NCI-H345 treated with DMSO at 0.1 percent for 48 hours (cell line): Measurements from ENCODE around the gene MEI1.

ENCODE experiments used
- DNase-seq: peaks from one replicate; lab custom pipeline; 2025; ENCODE audit not compliant: unreplicated experiment; lab: John Stamatoyannopoulos, UW

Gene MEI1

DNA sequence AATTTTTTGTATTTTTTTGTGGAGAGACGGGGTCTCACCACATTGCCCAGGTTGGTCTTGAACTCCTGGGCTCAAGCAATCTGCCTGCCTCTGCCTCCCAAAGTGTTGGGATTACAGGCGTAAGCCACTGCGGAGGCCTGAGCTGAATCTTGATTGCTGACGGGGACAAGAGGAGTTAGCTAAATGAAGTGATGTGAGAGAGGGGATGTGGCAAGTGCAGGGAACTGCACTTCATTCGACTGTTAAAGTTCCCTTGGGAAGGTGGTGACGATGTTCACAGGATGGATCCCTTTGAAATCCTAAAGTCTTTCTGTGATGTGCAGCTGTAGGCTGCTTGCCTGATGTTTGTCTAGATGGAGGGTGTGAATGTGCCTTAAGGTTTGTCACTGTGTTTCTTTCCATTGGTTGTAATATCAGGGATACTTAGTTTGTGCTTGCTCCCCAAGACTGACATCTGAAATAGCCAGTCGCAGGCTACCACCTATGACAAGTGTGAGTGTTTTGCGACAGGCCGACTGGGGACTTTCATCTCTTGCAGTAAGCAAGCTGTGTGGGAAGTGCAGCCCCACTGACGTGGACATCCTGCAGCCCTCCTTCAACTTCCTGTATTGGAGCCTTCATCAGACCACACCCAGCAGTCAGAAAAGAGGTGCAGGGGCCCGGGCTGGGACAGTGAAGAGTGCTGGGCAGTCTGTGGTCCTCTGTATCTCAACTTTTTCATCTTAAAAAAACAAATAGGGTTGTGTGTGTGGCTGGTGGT is 81.6 kb downstream of the MEI1 start:
- no peak for DNase-seq

DNA sequence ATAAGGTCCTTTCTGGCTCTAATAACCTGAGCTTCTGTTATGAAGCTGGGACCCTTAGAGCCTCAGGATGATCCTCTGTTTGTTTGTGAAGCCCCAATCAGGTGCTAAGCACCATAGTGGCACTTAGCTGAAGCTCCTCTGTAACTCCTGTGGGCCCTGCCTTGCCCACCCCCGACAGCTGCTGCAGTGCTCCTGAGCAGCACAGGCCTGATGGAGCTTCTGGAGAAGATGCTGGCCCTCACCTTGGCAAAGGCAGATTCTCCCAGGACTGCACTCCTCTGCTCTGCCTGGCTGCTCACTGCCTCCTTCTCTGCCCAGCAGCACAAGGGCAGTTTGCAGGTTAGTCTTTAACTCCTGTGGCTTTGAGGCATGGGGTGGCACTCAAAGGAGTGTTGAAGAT is 82.2 kb downstream of the MEI1 start:
- no peak for DNase-seq

DNA sequence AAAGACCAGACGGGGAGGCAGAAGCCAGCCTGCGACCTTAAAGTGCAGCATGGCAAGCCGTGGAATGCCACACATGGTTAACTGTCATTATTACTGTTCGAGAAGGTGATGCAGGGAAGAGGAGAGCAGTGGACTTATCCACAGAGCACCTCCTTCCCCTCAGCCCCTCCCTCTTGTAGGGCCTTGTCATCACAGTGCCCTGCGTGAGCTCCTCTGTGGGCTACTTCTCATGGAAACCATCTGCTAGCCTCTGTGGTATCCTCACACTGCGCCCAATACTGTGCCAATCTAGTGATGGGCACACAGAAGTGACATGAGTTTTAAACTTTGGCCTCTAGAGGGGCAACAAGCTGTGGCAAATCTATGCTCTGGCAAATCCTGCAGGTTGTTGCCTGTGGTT is 83.0 kb downstream of the MEI1 start:
- no peak for DNase-seq

DNA sequence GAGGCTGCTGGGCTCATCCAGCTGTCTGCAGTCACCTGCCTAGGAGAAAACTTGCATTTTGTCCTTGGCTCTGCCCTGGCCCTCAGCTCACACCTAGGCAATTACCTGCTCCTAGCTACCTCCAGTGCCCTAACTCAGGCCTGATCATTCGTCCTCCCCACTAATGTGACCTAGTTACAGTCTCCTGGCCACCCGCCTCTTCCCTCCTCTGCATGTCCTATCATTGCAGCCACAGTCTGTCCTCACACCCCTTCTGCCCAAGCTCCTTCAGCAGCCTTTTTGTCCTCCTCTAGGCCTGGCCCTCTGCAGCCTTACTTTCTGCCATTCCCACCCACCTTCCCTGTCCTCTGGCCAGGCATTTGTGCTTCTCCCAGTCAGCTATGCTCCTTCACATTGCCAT is 83.4 kb downstream of the MEI1 start:
- no peak for DNase-seq

DNA sequence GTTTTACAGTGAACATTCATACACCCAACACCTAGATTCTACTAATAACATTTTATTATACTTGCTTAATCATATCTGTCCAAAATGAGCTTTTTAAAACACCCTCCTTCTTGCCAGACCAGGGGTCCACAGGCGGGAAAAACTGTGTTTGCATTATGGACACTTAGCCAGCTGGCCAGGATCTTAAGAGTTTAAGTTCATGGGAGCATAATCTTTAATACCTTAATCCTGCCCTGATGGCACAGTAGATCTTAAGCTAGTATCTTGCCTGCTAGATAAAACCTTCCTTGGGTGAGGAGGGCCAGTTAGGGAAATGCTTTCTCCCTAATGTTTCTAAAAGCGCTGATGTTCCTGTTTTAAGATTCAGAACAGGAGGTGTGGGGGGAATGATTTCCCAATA is 88.0 kb downstream of the MEI1 start:
- DNase-seq: no peak

DNA sequence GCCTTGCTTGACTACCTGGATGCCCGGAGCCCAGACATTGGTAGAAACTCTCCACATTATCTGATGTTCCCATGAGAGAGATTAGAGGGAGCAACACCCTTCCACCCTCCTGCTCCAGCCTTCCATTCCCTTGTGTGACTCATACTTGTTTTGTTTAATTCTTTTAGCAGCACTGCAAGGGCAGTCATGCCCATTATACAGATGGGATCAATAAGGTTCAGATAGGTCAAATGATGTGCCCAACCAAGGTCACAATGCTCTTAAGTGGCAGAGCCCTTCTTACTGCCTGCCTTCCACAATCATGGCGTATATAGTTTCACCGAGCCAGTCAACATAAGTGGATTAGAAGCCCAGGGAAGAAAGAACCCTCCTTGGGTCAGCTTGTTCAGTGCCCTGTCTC is 94.6 kb downstream of the MEI1 start:
- no peak for DNase-seq

DNA sequence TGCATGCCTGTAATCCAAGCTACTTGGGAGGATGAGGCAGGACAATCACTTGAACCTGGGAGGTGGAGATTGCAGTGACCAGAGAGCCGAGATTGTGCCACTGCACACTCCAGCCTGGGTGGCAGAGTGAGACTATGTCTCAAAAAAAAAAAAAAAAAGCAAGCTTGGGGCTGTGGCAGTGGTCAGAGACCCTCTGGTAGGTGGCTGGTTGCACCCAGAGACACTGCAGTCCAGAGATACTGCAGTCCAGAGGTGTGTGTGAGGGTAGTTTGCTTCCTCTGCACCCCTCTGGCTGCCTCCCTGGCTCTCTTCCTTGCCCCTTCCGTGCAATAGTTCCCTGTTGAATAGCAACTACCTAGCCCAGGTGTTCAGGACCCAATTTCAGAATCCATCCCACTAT is 99.4 kb downstream of the MEI1 start:
- DNase-seq: no peak

DNA sequence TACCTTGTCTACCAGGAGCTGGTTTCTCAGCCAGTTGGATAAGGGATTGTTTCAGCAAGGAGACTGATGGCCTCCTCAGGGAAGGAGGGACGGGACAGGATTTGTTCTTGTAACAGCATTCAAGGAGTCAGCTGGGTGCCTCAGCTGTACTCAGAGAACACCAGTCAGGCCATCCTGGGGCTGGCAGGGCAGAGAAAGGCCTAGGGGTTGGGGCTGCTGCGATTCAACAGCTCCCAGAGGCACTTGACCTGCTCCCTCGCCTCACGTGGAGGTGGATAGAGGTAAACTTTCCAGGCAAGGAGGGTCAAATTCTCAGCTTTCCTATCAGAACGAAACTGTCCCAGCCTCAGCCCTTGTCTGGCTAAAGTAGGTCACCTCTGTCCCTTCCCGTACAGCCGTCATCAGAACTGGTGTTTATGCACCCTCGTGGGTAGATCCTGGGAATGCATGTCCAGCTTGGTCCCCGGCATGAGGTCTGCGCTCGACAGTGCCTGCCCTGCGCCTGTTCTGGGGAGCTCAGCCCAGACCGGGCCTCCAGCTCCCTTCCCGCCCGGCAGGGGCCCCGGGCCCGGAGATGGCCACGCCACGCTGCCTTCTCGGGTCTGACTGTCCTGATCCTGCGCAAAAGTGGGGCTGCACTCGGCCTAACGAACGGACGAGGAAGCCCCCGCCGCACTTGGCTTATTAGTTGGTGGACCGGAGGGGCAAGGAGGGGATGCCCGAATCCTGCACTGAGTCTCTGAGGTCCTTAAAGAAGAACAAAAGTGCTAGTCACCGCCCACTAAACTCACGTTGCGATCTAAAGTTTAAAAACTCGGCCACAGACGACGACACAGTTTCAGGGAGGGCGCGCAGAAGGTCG is 100.4 kb downstream of the MEI1 start:
- no peak for DNase-seq

DNA sequence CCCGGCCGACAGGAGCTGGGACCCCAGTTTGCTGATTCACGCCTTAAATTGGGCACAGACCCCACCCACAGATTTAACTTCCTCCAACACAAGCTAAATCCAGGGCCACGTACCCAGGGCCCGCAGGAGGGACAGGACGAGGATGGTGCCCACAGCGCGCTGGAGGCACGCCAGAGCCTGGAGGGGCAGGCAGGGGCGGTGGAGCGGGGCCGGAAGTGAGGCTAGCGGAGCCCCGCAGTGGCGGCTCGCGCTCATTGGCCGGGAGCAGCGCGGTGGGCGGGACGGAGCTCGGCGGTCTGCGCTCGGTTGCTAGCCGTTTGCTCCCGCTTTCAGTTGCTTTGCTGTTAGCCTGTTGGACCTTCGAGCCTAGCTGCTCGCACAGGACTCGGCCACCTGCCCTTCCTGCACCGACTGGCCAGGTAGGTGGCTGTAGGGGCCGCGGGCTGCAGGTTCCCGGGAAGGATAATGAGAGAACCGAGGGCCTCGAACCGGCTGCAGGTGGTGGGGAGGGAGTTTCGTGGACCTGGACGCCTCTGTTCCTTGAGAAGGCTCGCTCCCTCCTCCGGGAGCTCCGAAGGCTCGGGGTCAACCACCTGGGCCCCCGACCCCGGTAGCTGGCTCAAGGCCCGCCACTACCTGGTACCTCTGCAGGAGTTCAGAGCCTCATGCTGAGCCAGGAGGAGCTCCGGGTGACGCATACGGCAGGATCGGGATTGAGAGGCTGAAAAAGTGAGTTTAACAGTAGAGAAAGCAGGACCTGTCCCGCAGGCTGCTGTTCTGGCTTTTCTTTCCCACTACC is 101.2 kb downstream of the MEI1 start, which contains the start of gene CCDC134:
Gene CCDC134, plus strand, starts transcription at position 332 of the 799 bp plus-strand sequence. CDS start 8,212 bp downstream, outside the sequence.
- peak; percentile 59 for DNase-seq

DNA sequence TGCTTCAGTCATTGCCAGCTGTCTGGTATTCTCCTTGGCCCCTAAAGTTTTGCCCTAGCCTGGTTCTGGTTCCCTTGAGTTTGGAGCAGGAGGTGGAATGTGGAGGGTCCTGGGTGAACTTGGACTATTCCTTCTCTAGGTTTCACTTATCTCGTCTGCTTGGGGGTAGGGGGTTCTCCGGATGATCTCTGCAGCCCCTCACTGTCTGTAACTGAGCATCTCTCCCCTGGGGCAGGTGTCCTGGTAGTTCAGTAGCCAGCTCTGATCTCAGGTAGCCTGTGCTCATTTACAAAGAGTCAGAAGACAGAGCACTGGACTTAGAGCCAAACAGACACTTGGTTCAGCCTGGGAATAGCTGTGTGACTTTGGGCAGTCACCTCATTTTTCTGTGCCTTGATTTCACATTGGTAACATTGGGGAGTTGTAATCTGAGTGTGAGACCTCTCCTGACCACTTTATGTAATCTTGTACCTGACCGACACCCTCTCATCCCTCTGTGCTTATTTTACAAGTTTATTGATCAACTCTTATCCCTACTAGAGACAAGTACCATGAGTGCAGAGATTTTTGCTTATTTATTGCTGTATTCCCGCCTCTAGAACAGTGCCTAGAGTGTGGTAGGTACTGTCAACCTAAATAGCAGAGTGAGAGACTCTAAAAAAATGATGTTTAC is 102.0 kb downstream of the MEI1 start:
- DNase-seq: no peak

DNA sequence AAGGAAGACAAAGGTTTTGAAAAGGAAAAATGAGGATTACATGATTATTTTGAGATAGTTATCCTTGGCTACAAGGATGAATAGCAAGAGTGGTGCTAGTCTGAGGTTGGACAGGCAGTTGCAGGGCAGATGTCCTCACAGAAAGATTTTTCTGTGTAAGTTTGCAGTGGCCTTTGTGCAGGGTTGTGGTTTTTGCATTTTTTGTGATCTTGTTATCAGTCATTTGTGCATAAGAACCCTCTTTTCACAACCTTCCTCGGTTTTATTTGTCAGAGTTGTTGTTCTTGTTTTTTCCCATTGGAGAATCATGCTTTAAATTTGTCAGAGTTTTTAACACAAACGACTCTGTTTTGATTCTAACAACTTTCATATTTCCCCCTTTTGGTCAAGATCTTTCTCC is 102.6 kb downstream of the MEI1 start:
- DNase-seq: no peak

DNA sequence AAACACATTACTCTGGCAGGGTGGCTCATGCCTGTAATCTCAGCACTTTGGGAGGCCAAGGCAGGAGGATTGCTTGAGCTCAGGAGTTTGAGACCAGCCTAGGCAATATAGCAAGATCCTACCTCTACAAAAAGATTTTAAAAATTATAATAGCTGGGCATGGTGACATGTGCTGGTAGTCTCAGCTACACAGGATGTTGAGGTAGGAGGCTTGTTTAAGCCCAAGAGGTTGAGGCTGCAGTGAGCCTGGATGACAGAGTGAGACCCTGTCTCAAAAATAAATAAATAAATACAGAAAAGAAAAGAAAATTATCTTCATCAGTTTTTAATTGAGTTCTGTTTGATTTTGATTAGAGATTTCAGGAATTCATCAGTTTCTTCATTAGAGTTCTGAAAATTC is 106.3 kb downstream of the MEI1 start:
- no peak for DNase-seq

DNA sequence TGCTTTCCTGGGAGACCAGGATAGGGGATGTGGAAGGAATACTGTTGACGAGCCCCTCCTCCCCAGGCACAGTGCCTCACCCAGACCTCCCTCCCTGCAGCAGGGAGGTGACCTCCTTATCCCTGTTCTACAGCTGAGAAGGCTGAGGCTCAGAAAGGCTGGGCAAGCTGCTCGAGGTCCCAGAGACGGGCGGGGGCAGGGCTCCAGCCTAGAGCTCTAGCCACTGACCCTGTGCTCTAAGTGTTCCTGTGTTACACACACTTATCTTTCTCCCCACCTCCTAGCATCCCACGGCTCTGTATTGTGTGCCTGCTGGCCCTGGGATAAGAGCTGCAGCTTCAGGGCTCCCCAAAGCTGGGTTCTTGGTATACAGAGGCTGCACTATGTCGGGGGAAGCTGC is 109.1 kb downstream of the MEI1 start:
- DNase-seq: no peak

DNA sequence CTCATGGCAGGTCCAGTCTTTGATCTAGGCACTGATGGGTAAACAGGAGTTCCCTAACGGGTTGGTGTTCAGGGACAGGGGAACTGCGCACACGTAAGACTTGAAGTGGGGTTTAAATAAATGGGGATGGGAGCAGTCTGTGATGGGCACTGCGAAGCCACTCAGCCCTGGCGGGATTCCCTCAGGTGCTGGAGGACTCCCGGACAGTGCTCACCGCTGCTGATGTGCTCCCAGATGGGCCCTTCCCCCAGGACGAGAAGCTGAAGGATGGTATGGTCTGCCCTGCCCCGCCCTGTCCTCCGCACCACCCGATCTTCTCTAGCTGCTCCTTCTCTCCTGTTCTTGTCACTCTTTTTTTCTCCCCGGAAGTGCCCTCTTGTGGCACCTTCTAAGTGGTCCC is 110.7 kb downstream of the MEI1 start:
- DNase-seq: no peak

DNA sequence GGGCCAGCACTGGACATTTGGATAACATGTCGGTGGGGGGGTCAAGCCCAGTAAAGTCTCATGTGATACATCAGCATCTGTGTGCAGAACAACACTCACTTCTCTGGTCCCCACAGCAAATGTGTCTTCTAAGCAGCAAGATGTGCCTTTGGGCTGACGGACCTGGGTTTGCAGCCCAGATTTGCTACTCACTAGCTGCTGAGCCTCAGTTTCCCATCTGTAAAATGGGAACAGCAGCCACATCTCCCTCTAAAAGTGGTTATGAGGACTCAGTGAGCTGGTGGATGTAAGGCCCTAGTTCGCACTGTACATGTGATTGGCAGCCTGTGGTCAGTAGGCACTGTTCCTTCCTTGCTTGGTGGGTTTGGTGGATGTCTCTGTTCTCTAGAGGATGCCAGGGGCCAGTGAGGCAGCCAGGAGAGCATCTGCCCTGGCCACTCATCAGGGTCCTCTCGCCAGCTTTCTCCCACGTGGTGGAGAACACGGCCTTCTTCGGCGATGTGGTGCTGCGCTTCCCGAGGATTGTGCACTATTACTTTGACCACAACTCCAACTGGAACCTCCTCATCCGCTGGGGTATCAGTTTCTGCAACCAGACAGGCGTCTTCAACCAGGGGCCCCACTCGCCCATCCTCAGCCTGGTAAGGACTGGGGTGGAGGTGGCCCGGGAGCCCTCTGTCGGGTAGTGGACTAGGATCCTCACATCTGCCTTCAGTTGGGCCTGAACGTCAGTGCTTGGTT is 113.7 kb downstream of the MEI1 start:
- no peak for DNase-seq

DNA sequence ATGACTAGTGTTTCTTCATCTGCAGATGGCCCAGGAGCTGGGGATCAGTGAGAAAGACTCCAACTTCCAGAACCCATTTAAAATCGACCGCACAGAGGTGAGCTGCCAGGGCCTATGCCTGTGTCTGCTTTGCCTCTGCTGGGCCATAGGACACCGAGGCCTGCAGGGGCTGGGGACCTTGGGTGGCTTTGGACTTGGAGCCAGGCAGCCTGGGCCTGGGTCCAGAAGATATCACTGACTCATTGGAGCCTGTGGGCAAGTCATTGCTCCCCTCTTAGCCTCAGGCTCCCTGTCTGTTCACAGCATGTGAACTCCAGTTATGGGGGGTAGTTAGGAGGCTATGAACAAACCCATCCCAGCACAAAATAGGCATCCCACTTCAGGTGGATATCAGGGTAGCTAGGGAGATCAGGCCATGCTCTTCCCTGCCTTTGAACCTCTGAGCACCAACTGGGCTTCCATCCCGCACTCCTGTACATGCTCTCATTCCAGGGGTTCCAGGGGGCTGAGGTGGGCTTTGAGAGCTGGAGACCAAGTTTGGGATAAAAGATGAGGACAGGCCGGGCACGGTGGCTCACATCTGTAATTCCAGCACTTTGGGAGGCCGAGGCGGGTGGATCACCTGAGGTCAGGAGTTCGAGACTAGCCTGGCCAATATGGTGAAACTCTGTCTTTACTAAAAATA is 114.6 kb downstream of the MEI1 start:
- no peak for DNase-seq

DNA sequence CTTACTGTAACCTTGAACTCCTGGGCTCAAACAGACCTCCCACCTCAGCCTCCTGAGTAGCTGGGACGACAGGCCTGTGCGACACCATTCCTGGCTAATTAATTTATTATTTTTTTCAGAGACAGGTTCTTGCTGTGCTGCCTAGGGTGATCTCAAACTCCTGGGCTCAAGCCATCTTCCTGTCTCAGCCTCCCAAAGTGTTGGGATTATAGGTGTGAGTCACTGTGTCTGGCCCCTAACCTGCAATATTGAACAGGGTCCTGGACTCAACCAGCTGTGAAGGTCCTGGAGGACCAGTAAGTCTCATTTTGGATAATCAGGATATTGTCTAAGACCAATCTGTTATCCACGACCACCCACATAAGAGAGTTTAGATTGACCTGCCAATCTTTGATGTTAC is 116.4 kb downstream of the MEI1 start:
- no peak for DNase-seq

DNA sequence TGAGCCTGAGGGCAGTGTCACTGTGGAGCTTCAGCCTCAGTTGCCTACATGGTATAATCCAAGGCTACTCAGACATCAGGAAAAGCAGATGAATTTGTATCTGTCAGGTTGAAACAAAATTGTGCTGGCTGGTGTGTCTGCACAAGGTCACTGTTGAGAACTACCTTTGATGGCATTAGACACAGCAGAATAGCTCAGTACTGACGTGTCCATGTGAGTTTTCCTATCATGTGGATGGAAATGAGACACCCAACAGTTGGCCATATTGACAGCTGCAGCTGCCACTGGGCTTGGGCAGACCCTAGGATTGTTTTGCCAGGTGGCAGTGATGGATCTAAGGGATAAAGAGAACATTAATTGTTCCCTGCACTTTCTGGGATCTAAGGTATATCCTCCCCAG is 116.9 kb downstream of the MEI1 start:
- no peak for DNase-seq

DNA sequence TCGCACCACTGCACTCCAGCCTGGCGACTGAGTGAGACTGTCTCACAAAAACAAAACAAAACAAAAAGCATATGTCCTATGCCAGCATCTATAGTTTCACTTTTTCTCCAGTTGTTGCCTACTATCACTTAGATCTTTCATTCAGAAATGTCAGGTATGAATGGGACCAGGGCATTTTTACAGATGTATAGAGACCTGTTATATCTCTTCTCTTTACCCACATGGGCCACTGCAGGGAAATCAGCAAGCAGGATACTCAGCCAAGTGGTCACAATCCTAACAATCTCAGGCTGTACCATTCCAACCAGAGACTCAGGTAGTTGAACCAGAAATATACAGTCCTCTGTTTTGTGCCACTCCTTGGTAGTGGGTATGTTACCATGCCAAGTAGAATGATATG is 117.6 kb downstream of the MEI1 start:
- no peak for DNase-seq

DNA sequence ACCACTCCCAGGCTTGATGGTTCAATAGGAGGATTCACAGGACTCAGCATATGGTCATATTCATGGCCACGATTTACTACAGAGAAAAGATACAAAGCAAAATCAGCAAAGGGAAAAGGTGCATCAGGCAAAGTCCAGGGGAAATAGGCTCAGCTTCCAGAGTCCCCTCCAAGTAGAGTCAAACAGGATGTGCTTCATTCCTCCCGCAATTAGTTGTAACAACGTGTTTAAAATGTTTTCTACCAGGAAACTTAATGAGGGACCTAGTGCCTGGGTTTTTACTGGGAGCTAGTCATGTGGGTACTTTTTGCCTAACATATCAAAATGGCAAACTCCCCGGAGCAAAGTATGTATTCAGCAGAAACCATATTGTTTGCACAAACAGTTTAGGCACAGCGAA is 118.7 kb downstream of the MEI1 start:
- DNase-seq: no peak
